ENCODE measurements around the gene GJC1.
A peak's percentile ranks its signal among the peaks of the same experiment; 100 is the strongest.

GJC1 gene
- total RNA-seq = 0 to 0.28 reads per million in 2 donors

DNA sequence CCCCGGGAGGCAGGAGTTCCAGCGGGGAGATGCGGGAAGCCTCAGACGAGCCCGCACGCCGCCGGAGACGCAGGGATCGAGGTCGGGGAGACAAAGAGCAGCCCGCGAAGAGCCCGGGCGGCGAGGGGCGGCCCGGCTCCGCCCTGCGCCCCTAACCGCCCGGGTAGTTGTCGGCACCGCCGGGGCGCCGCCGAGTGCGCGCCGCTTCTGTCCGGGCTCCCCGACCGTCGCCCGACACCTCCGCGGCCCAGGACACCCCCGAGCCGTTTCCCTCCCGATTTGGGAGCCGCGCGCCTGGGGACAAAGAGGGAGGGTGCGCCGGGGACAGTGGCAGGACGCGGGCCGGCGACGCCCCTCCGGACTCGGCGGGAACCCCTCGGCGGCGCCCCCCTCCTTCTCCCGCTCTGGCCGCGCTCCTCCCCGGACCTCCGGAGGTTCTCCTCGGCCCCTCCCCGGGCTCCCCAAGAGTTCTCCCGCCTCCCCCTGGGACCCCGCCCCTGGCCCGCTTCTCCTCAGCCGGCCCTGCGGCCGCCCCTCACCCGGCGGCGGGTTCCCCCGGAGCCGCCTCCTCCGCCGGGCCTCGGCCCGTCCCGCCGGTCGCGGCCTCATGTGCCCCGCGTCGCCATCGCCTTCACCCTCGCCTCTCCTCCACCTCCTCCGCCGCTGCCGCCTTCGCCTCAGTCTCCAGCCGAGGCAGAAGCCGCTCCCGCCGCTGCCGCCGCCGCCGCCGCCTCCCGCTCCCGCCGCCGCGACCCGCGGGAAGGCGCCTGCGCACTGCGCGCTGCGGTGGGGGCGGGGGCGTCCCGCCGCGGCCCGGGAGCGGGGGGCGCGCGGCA lies at the start of gene GJC1:
GJC1 (minus strand) TSS at position 765 of the 836 bp plus-strand sequence. CDS start 24,470 bp downstream, outside the sequence.
- no peak for DNase-seq

DNA sequence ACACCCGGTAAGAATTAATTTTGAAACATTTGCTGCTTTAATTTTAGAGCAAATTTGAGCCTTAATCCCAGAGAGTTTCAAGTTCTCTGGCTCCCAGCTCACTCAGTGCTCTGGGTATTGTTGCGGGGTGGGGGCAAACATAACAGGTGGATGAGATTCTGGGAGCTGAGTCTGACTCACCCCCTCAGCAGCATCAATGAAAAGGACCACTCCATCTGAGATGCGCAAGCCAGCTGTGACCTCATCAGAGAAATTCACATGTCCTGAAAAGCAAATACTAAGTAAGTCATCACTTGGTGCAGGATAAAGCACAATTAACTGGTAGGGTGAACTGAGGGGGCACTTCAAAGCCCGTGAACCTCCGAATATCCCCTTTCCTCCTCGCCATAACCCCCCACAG lies 49.3 kb upstream of the GJC1 start:
- DNase-seq = no peak

DNA sequence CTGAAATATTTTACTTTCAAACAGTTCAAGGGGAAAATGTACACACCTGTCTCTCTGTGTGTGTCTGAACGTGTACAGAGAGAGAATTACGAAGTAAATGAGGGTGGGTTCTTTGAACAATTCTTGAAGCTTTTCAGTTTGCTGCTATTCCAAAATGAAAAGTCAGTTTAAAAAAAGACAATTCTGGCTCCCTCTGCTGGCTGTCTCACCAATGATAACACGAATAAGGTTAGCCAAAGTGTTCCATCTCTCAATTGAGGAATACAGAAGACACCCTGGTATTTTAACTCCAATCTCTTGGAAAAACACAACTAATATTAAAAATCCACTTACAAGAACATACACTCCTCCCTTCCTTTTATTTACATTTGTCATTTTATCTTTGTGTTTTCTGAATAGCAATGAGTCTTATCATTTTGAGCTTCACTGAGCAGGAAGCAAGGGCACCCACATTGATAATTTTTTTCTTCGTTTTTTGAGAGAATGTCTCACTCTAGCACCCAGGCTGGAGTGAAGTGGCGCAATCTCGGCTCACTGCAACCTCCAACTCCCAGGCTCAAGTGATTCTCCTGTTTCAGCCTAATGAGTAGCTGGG lies 48.6 kb upstream of the GJC1 start:
- DNase-seq = no peak

- no peak for DNase-seq
Observed at GRCh38 chr17:44877121-44877520, 47.0 kb upstream of the GJC1 start.

GRCh38 chr17:44875761-44876160 lies 45.7 kb upstream of the GJC1 start:
- DNase-seq = no peak

DNA sequence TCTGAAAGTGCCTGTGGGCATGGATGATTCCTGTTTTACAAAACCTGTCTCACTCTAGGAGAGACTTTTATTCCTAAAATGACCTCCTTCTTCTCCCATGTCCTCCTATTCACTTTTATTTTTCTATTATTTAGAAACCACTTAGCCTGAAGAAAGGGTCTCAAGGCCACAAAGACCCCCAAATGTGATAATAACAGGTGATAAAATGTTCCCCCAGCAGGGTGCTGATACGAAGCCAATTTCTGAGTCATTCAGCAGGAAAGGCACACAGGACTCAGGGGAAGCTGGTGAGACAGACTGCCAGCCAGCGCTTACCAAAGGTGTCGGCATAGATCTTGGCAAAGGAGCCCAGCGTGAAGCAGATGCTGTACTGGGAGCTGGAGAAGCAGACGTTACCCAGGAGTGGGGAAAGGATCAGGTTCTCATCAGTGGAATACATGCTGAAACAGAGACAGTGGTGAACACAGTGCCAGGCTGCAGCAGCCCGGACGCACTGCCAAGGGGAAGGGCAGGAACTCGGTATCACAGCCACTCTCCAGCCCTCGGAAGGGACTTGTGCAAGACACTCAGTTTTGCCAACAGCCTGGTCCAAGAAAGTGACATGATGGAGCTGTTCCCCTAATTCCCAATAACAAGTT lies 42.2 kb upstream of the GJC1 start:
- DNase-seq = no peak

DNA sequence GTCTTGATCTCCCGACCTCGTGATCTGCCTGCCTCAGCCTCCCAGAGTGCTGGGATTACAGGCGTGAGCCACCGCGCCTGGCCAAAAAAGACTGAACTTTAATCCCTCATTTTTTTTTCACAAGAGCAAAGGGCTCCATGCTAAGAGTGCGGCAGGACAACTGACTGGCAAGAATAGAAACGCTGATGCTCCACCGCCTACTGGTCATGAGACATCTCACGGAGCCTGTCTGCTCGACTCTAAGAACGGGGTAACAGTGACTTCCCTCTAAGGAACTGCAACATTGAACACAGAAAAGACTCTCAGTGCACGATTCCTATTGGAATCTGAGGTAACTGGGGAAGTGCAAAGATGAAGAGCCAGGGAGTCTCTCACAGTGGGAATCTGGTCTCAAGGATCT lies 41.5 kb upstream of the GJC1 start:
- DNase-seq = no peak

DNA sequence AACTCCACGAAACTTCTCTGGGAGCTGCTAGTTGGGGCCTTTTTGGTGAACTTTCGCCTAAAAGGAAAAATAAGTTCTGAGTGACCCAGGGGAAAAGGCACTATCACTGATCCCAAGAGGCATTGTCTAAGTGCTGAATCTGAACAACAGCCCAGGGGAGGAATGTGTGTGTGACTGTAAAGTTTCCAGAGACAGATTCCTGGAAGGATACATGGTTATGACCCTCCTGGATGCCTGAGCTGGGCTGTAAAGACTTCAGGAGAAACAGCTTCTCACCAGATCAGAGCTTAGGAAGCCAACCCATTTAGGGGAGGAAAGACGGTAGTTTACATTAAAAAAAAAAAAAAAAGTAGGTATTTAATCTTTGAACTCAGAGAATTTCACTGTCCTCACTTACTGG lies 37.8 kb upstream of the GJC1 start:
- no peak for DNase-seq

- DNase-seq = no peak
Observed at GRCh38 chr17:44865931-44866330, 35.8 kb upstream of the GJC1 start.

DNA sequence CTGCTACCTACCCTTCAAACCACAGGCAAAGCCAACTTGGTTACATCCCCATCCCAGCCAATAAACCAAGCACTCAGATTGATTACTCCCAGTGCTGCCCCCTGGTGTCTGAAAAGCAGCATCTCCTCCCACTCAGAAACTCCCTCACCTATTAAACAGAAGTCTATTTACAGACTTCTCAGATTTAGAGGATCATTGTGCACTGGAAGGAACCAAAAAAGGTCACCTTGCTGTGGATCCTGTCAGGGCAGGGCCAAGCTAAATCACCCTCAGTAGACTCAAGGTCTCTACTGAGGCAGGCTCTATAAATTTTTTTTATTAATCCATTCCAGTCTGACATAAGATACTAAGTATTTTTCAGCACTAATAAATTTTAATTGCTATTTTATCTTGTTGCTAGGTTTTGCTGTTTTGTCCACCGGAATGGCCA lies 35.2 kb upstream of the GJC1 start:
- DNase-seq = peak; percentile 65

GRCh38 chr17:44864831-44865230 lies 34.7 kb upstream of the GJC1 start:
- no peak for DNase-seq

GRCh38 chr17:44863061-44863918 lies 33.2 kb upstream of the GJC1 start:
- DNase-seq = no peak

DNA sequence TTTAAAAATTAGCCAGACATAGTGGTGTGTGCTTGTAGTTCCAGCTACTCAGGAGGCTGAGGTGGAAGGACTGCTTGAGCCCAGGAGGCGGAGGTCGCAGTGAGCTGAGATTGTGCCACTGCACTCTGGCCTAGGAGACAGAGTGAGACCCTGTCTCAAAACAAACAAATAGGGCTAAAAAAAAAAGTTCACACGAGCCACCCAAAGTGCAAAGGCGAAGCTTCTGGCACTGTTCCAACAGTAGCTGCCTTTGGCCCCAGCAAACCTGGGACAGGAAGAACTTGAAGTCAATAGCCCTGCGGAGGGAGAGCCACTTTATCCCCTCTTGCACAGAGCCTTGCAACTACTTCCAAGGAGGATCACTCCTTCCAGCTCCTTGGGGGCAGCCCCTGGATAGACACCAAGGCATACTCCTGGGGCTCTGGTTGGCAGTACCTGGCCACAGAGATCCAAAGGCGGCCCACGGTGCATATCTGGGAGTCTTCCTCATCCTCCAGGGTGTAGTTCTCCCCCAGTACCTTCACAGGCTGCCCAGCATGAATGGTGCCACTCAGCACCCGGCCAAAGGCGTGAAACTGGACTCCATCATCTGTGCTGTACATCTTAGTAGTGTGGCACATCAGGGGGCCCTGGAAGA lies 32.3 kb upstream of the GJC1 start:
- DNase-seq = no peak

DNA sequence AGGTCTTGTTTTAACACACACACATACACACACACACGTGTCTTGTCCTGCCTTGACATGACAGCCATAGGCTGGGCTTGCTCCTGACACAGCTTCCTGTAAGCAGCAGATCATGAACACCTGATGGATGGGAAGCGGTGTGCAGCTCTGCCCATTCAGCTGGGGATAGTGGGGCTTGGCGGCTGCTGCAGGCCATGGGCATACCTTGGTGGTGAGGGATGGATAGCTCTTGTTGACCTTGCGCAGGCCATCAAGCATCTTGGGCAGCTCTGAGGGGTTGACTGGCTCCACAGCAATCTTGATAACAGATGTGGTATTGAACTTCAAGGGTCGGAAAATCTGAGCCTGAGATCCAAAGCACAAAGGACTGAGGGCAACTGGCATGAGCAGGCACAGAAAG lies 29.6 kb upstream of the GJC1 start:
- no peak for DNase-seq

GRCh38 chr17:44854192-44854591 lies 24.1 kb upstream of the GJC1 start:
- DNase-seq = no peak

GRCh38 chr17:44850612-44851011 lies 20.5 kb upstream of the GJC1 start:
- no peak for DNase-seq

DNA sequence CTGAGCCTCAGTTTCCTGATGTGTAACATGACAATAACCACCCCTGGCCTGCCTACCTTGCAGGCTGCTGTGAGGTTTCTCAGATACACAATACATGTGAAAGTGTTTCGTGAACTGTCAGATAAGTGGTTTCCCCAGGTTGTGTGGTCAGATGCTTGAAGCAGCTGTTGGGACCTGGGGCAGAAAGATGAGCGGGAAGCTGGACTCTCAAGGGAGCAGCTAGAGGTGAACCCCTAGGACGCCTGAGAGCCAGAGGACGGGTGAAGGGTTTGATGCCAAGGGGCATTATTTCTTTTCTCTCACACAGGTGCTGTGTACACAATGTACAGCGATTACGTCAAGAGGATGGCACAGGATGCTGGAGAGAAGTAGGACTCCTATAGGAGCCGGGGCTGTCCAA lies 19.9 kb upstream of the GJC1 start:
- DNase-seq = no peak

- no peak for DNase-seq
Observed at GRCh38 chr17:44848961-44849489, 18.9 kb upstream of the GJC1 start.

- no peak for DNase-seq
Observed at GRCh38 chr17:44848257-44848795, 18.2 kb upstream of the GJC1 start.

DNA sequence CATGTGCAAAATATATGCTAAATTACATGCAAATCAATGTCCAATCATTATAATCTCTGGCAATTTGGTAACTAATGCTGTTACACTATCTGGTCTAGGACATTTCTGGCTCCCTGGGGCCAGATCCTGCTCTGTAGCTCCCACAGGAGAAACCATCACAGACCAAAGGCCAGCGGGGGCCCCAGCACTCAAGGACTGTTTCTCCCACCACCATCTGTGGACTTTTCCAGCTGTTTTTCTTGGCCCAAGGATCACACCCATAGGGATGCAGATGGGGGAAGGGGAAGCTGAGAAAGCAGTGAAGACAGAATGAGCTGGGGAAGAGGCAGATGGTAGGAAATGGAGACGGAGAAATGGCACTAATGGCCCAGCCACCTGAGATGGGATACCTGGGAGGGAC lies 17.5 kb upstream of the GJC1 start, which contains the start of gene HIGD1B:
HIGD1B (plus strand) TSS at position 298 of the 400 bp plus-strand sequence. CDS start 270 bp downstream, outside the sequence.
- DNase-seq = no peak

DNA sequence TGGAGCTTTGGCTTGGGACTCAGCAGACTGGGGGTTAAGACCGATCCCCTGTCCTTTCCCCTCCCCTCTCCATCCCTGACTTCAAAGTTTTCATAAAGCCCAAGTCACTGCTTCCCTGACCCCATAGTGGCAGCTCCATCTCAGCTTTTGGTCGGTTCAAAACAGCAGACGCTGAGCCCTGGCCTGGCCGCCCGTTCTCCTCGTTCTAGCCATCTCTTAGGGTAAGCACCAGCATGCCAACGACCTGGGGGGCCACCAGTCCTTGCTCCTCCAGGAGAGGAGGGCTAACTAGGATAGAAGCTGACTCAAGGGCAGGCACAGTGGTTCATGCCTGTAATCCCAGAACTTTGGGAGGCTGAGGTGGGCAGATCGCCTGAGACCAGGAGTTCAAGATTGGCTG lies 16.1 kb upstream of the GJC1 start:
- no peak for DNase-seq

DNA sequence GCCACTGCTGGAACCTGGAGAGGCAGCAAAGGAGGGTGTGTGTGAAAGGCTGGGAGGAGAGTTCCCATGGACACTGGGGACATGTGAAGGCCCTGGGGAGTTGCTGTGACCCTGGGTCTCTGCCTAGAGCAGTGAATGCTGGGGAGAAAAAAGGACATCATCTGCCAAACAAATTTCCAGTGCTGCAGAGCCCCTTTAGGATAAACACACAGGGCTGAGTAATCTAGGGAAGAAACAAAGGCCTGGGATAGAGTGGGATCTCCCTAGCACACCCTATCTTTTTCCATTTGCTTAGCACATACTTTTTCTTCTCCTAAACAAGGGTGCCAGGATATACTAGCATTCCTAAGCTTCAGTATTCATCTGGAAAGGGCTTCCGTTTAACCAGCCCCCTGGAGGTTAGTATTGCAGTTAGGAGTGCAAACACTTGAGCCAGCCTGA lies 14.3 kb upstream of the GJC1 start:
- DNase-seq = no peak
